Hematopoietic multipotent progenitor cell treated with erythropoietin and hydrocortisone succinate and interleukin-3 and kit ligand, for 6 days (in vitro differentiated cells): ENCODE measurements around the gene RNASE2.
"Not testable (repeated sequence)": the region's sequence is repeated elsewhere in the genome, so short reads cannot be mapped to it uniquely, and the experiment has no call there.

Source experiments
- DNase-seq: peaks from one replicate; pipeline ENCODE4 v3.0.0-alpha.2; 2015

Gene RNASE2

DNA sequence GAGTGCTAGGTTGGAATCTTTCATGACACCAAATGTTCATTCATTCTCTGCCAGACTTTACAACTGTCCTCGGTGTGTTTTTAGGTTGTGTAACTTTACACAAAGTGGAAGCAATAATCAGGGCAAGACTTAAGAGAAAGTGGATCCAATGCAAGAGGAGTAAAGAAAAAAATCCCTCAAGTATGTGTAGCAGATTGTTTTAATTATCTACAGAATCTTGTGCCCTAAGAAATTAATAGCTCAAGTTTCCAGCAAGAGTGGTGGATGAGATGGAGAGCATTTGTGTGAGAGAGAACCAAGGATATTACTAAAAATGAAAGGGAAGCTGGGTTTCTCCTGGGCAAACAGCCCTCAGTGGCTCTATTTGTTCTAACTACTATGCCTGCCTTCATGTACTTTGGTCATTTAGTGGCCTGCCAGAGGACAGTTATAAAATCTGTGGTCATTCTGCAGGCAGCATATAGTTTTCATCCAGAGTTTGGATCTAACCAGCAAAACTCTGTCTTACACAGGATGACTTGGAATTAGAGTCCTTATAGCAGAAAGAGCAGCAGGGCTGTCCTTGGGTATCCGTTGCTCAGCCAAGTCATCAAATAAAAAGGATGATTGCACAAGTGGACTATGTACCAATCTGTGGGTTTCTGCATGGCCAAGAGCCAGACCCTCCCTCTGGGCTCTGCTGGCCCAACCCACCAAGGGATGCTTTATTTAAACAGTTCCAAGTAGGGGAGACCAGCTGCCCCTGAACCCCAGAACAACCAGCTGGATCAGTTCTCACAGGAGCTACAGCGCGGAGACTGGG, at the start of gene RNASE2:
Gene RNASE2 (plus strand): TSS at position 752 of the 802 bp plus-strand sequence. CDS start 285 bp downstream, outside the sequence.
- peak; percentile 76 for DNase-seq

- DNase-seq: peak; percentile 17
Observed at GRCh38 chr14:20905676-20906075, 49.6 kb upstream of the RNASE2 start.

GRCh38 chr14:20907214-20907613, 48.1 kb upstream of the RNASE2 start:
- no peak for DNase-seq

DNA sequence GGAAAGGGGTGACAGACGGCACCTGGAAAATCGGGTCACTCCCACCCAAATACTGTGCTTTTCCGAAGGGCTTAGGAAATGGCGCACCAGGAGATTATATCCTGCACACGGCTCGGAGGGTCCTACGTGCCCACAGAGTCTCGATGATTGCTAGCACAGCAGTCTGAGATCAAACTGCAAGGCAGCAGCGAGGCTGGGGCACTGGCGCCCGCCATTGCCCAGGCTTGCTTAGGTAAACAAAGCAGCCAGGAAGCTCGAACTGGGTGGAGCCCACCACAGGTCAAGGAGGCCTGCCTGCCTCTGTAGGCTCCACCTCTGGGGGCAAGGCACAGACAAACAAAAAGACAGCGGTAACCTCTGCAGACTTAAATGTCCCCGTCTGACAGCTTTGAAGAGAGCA, 44.5 kb upstream of the RNASE2 start:
- not testable (repeated sequence) for DNase-seq

GRCh38 chr14:20919038-20919756, 36.1 kb upstream of the RNASE2 start:
- peak; percentile 76 for DNase-seq

DNA sequence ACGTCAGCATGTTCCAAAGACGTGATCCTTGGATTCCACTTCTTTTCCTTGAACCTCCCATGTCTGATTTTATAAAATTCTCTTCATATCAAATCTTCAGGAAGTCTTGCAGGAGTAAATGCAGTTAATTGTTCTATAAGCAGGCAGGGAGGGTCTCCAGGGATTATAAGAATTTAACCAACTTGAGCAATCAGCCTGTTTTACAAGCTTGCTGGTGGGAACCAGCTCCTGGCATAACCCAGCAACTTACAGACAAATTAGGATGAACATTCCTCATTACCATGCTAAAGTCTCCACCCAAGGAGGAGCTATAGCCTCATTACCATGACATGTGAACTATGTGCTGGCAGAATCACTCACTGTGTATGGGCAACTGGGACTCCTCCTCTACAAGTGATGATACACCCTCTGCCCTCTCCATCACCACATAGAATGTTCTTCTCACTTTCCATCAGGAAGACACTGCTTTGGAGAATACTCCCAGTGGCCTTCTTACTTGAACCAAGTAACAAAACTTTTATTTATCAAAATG, 31.5 kb upstream of the RNASE2 start:
- not testable (repeated sequence) for DNase-seq

DNA sequence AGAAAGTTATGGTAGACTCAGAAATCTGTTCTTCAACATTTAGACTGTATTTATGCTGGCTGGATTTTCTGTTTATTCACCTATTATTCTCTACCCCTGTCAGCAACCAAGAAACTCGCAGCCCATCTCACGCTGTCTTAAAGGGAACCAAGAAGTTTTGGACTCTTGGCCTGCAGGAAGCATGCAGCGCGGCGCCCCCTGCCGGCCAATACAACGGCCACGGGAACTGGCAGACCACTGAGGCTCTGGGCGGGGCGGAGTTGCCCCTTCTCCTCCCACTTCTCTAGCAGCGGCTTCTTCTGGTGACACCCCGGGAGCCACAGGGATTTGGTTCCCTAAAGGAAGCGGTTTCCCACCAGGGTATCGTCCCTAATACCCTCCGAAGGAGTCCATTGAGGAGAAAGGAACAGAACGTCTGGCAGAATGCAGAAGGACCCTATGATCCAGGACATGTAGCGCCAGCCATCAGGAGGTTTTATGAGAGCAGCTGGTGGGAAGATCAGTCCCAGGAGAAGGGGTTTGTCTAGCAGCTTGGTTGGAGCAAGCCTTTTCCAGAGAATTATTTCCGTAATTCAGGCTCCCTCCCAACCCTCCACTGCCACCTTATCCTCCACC, 21.0 kb upstream of the RNASE2 start:
- DNase-seq: peak; percentile 66

DNA sequence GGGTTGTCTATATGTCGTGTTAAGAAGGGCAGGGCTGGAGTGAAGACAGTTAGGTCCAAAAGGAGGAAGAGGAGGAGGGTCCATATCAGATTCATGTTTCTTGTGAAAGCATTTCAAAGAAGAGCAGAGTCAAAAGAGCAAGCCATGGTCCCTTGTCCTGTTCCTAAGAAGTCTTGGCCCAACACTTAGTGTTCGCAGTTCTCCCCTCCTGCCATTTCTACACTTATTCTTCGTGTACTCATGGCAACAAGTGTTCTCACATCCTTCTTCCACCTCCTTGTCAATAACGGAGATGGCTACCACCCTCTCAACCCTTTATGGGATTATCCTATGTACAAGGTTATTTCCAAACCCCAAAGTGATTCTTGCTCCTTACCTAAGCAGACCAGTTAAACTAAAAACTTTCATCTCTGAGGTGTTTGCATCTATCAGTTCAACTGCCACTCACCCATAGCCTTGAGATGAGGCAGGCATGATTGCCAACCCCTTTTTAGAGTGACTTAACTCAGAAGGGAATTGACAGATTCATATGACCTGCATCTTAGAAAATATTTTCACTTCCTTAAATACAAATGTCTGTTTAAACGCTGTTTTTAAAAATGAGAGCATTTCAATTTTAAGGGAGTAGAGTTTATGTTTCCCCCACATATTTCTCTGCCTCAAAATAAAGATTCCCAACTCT, 19.8 kb upstream of the RNASE2 start:
- DNase-seq: no peak

- peak; percentile 59 for DNase-seq
Observed at GRCh38 chr14:20945146-20945545, 10.1 kb upstream of the RNASE2 start.

GRCh38 chr14:20946707-20947106, 8.6 kb upstream of the RNASE2 start:
- DNase-seq: not testable (repeated sequence)

DNA sequence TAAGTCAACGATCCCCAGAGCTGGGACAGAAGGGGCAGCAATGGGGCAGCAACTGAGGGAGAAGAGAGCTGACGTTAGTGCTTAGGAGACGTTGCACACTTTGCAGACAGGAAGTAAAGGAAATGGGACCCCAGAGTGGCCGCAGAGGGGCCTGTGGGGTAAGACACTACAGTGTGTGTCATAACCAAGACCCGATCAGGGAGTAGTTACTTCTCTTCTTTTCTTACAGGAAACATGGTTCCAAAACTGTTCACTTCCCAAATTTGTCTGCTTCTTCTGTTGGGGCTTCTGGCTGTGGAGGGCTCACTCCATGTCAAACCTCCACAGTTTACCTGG, 219 bp downstream of the RNASE2 start:
- peak; percentile 58 for DNase-seq

- no peak for DNase-seq
Observed at GRCh38 chr14:20956376-20956976, 1.2 kb downstream of the RNASE2 start.

DNA sequence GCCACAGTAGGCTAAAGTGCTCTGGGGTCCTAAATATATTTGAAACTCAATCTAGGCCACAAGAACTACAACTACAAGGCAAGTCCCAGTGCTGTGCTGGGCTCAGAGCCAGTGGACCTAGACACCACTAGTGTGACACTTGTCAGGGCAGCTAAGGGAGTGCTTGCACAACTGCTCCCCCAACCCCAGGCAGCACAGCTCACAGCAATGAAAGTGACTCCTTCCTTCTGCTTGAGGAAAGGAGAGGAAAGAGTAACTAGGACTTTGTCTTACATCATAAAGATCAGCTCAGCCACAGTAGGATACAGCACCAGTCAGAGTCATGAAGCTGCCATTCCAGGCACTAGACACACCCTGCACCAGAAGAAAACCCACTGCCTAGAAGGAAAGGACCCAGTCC, 3.7 kb downstream of the RNASE2 start:
- DNase-seq: not testable (repeated sequence)

- no peak for DNase-seq
Observed at GRCh38 chr14:20969336-20969735, 14.0 kb downstream of the RNASE2 start.

GRCh38 chr14:20970647-20970982, 15.3 kb downstream of the RNASE2 start:
- DNase-seq: no peak

GRCh38 chr14:20970983-20971704, 15.9 kb downstream of the RNASE2 start:
- DNase-seq: peak; percentile 89

DNA sequence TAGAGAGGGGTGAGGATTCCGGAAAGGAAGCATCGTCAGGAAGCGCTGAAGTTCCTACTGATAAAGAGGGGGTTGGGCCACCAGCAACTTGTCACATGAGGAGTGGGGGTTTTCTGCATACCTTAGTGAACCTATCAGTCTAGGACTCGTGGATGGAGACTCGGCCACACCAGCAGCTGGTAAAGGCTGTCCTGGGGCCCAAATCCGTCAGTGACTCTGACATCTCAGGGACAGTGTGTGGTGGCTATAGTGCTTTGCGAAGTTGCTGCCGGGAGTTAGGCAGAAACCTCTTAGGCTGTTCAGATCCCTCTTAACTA, 16.4 kb downstream of the RNASE2 start:
- no peak for DNase-seq

DNA sequence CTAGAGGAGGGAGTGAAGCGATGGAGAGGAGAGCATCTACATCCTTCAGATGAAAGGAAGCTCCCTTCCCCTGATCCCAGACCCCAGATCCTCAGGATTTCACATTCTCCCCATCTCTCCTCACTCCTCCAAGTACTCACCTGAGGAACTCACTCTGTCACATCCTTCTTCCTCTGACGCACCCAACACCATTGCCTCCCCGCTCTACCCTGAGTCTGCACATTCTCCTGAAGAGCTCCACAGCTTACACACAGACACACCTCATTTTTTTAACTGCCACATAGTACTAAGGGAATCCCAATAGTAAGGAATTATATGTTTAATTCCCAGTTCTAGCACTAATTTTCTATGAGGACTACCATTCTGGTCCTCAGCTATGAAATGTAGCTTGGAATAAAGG, 18.2 kb downstream of the RNASE2 start:
- no peak for DNase-seq

- no peak for DNase-seq
Observed at GRCh38 chr14:20976291-20976690, 21.0 kb downstream of the RNASE2 start.

GRCh38 chr14:20978687-20979086, 23.4 kb downstream of the RNASE2 start:
- DNase-seq: no peak

GRCh38 chr14:20980906-20981305, 25.6 kb downstream of the RNASE2 start:
- no peak for DNase-seq
